PC-9 (cell line): ENCODE results near the gene GATAD2B. TPM values are rescaled to one million over a fixed set of nuclear protein-coding genes. Genes with fewer than 3 reads are reported as not detected.

Source experiments
- BruUV-seq: library from RNA; stranded (reverse); fragments of 400-500 nt; replicated peaks from 2 replicates; lab custom pipeline; 2021; lab: Mats Ljungman, UMichigan
- CTCF ChIA-PET: fragments of 300-600 bp; sonication (Branson Sonifier 250); formaldehyde crosslinking; loops from one replicate; lab custom pipeline; 2022; ENCODE audit warnings: antibody characterized with exemption; lab: Charles Lee
- POLR2A ChIA-PET: fragments of 300-600 bp; sonication (Branson Sonifier 250); formaldehyde crosslinking; loops from one replicate; lab custom pipeline; 2022; ENCODE audit warnings: antibody characterized with exemption; ENCODE audit not compliant: unreplicated experiment; lab: Charles Lee
- DNase-seq, 2 experiments: peaks; one replicate each; pipeline versions ENCODE4 v3.0.0 to v3.0.0-alpha.2; 2015 to 2022; ENCODE audit warnings: mixed read lengths in 1 of 2
- H2AFZ ChIP-seq: fragments of 200-600 bp; sonication (generic); 2 replicates; pipeline ENCODE4 v1.8.1; 2017; ENCODE audit warnings: antibody characterized with exemption
- H3F3A ChIP-seq: fragments of 200-600 bp; sonication (generic); 2 replicates; pipeline ENCODE4 v1.8.1; 2017; ENCODE audit warnings: antibody characterized with exemption, mild to moderate bottlenecking, low read depth; ENCODE audit not compliant: insufficient read depth
- H3K27ac ChIP-seq: fragments of 200-600 bp; sonication (generic); 2 replicates; pipeline ENCODE4 v1.6.1; 2016; ENCODE audit warnings: mixed run types
- H3K27me3 ChIP-seq: fragments of 200-600 bp; sonication (generic); 2 replicates; pipeline ENCODE4 v1.6.1; 2016; ENCODE audit warnings: low read depth, mixed run types; ENCODE audit not compliant: insufficient read depth
- H3K36me3 ChIP-seq: fragments of 200-600 bp; sonication (generic); 2 replicates; pipeline ENCODE4 v1.6.1; 2016; ENCODE audit warnings: low read depth, mixed run types
- H3K4me1 ChIP-seq: fragments of 200-600 bp; sonication (generic); replicated peaks from 2 replicates; pipeline ENCODE4 v1.6.1; 2016; ENCODE audit warnings: mixed run types; ENCODE audit not compliant: insufficient read depth
- H3K4me2 ChIP-seq: fragments of 200-600 bp; sonication (generic); 2 replicates; pipeline ENCODE4 v1.6.1; 2017; ENCODE audit warnings: mixed run types
- H3K4me3 ChIP-seq: fragments of 200-600 bp; sonication (generic); 2 replicates; pipeline ENCODE4 v1.6.1; 2016; ENCODE audit warnings: mixed run types
- H3K79me2 ChIP-seq: fragments of 200-600 bp; sonication (generic); 2 replicates; pipeline ENCODE4 v1.6.1; 2017; ENCODE audit warnings: low read depth, mixed run types
- H3K9me2 ChIP-seq: fragments of 200-600 bp; sonication (generic); 2 replicates; pipeline ENCODE4 v1.8.1; 2017; ENCODE audit warnings: mild to moderate bottlenecking; ENCODE audit not compliant: insufficient read depth
- H3K9me3 ChIP-seq: fragments of 200-600 bp; sonication (generic); 2 replicates; pipeline ENCODE4 v1.8.1; 2016; ENCODE audit warnings: low read depth; ENCODE audit not compliant: insufficient read depth
- H4K20me1 ChIP-seq: fragments of 200-600 bp; sonication (generic); 2 replicates; pipeline ENCODE4 v1.8.1; 2017; ENCODE audit not compliant: insufficient read depth
- EZH2 ChIP-seq: fragments of 200-600 bp; sonication (generic); IDR thresholded peaks from 2 replicates; pipeline ENCODE4 v1.8.0; 2017; ENCODE audit warnings: antibody characterized with exemption, low read depth
- intact Hi-C: fragments of 100-400 bp; cut with micrococcal nuclease; formaldehyde crosslinking; loops from one replicate; pipeline ENCODE4 v1.10.0; 2022; ENCODE audit not compliant: unreplicated experiment
- total RNA-seq: library from RNA; stranded (reverse); gene quantifications from 2 replicates; pipeline ENCODE4 v1.2.3, GENCODE V29; 2021
- TF ChIP-seq, protein P1 (sequence below): fragments of 200-600 bp; sonication (generic); conservative IDR thresholded peaks from 2 replicates; pipeline ENCODE4 v1.6.1; 2017; ENCODE audit warnings: mixed run types, antibody characterized with exemption, mild to moderate bottlenecking, moderate library complexity

Gene GATAD2B
- total RNA-seq, 1 experiment from 2014 or later, result 56.1 TPM

DNA sequence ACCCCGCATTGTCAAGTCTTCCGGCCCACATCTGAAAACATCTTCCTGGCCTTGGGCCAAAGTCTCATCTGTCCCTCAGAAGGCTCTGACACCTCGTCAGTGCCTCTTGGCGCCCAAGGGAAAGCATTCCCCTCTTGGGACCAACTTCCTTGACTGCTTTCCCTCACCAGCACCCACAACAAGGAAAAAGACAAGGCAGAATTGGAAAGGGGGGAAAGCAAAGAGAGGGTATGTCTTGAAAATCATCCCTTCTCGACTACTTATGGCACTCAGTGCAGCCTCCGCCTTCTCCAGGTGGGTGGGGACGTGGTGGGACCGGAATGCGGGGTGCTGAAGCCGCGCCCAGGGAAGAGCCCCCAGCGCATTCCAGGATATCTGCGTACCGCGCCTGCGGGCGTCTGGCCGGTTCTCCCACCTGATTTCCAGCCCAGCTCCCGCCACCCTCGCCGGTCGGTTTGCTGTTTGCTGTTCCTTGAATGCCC is 41.1 kb upstream of the GATAD2B start:
- no peaks in the 10 kb centered on the region for H4K20me1 ChIP-seq
- peaks cover 79% of the 10 kb centered on the region for H3F3A ChIP-seq
- TF ChIP-seq, protein P1, sequence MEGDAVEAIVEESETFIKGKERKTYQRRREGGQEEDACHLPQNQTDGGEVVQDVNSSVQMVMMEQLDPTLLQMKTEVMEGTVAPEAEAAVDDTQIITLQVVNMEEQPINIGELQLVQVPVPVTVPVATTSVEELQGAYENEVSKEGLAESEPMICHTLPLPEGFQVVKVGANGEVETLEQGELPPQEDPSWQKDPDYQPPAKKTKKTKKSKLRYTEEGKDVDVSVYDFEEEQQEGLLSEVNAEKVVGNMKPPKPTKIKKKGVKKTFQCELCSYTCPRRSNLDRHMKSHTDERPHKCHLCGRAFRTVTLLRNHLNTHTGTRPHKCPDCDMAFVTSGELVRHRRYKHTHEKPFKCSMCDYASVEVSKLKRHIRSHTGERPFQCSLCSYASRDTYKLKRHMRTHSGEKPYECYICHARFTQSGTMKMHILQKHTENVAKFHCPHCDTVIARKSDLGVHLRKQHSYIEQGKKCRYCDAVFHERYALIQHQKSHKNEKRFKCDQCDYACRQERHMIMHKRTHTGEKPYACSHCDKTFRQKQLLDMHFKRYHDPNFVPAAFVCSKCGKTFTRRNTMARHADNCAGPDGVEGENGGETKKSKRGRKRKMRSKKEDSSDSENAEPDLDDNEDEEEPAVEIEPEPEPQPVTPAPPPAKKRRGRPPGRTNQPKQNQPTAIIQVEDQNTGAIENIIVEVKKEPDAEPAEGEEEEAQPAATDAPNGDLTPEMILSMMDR, result no peak
- TF ChIP-seq EZH2, result no peak
- H3K4me1 ChIP-seq, result peaks cover 48% of the 10 kb centered on the region
- H3K27me3 ChIP-seq, result no peaks in the 10 kb centered on the region
- H3K4me3 ChIP-seq, result peak overlapping the region; percentile 91
- H3K4me2 ChIP-seq, result peak overlapping the region; percentile 98
- no peaks in the 10 kb centered on the region for H3K9me3 ChIP-seq
- H3K36me3 ChIP-seq, result no peaks in the 10 kb centered on the region
- ChIA-PET CTCF (interaction anchor here (0.5 to 0.6 kb wide), 2 partner anchors 283 to 475 kb away, joined by 3 read pairs; no protein-coding TSS in a partner anchor), POLR2A (interaction anchor here (0.5 to 0.8 kb wide), 3 partner anchors 8 to 86 kb away, joined by 5 to 10 read pairs (median 5); no protein-coding TSS in a partner anchor)
- BruUV-seq, result TSS peak; percentile 56
- intact Hi-C loops, result loop anchor here (1.0 to 10.0 kb wide), 4 partner anchors 18 to 429 kb away; partner anchors contain the start of genes DENND4B, HAX1, S100A2 and S100A6
- peak overlapping the region; percentile 66 for H2AFZ ChIP-seq
- peaks cover 48% of the 10 kb centered on the region for H3K79me2 ChIP-seq
- peak; percentile 90 to 92 for DNase-seq
- H3K27ac ChIP-seq, result peak overlapping the region; percentile 92
- H3K9me2 ChIP-seq, result no peaks in the 10 kb centered on the region

DNA sequence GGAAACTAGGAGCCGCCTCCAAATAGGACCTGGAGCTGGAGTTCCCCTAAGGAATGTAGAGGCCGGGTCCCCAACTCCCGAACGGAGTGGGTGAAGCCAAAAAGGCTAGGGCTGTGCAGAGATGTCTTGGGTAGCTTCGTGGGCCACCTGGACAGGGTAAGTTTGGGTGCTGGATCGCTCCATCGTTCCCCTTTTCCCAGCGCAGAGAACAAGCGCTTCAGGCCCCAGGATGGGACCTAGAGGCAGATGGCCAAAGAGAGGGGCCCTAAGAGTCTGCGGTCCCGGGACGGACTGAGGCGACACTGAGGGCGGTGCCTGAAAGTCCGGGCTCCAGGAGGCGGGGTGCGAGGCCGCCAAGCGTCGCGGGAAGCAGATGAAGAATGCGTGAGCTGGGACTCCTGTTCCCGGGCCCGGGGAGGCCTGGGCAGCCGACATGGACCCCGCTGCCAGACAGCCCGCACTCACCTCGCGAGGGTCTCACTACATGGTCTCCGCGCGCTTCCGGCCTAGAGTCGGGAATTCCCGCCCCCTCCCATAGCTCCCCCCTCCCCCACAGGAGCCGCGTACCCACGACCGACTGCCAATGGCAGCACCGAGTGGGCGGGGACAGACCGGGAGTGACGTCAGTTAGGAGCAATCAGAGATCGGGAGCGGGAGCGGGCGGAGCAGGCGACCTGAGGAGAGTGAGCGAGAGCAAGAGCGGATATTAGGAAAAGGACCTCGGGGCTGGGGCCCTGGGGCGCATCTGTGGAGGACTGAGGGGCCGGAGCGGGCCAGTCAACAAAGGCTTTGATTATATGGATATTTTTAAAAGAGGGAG is 40.5 kb upstream of the GATAD2B start, which contains the start of gene SLC39A1:
TSS of gene SLC39A1 (minus strand) at position 508 of the 820 bp plus-strand sequence. CDS start 822 bp downstream, outside the sequence.
- H3K4me3 ChIP-seq, result peak within 1 kb of the TSS; percentile 91
- POLR2A ChIA-PET, result interaction anchor here (0.5 to 1.1 kb wide), 9 partner anchors 14 to 355 kb away, joined by 3 to 15 read pairs (median 6); partner anchors contain the start of genes JTB, RPS27 and S100A13
- no peaks in the 10 kb centered on the region for H3K9me2 ChIP-seq
- CTCF ChIA-PET, result interaction anchor here (0.5 to 1.3 kb wide), 2 partner anchors 23 to 284 kb away, joined by 3 to 4 read pairs; partner anchors contain the start of gene RAB13
- H3K79me2 ChIP-seq, result peaks cover 48% of the 10 kb centered on the region
- H3K27ac ChIP-seq, result peak within 1 kb of the TSS; percentile 92
- peak within 1 kb of the TSS; percentile 98 for H3K4me2 ChIP-seq
- no peaks in the 10 kb centered on the region for H4K20me1 ChIP-seq
- H3K4me1 ChIP-seq, result peaks cover 42% of the 10 kb centered on the region
- H2AFZ ChIP-seq, result peak within 1 kb of the TSS; percentile 66
- TSS peak; percentile 34 for BruUV-seq
- no peaks in the 10 kb centered on the region for H3K9me3 ChIP-seq
- no peaks in the 10 kb centered on the region for H3K36me3 ChIP-seq
- H3F3A ChIP-seq, result peaks cover 79% of the 10 kb centered on the region
- intact Hi-C loops, result loop anchor here (1.0 to 10.0 kb wide), 4 partner anchors 17 to 428 kb away; partner anchors contain the start of genes DENND4B, HAX1, S100A2 and S100A6
- peak; percentile 91 to 98 for DNase-seq
- H3K27me3 ChIP-seq, result no peaks in the 10 kb centered on the region
- TF ChIP-seq, protein P1, result no peak
- no peak for TF ChIP-seq EZH2
